Raji (cell line): Measurements from ENCODE around the gene PTAR1.

ENCODE experiments used
- POLR2A ChIP-seq: IDR thresholded peaks from 2 replicates; pipeline ENCODE4 v1.6.1; 2011; ENCODE audit warnings: low read depth, low read length, control low read depth; ENCODE audit not compliant: insufficient read depth

Gene PTAR1

GRCh38 chr9:69715096-69715495, 44.7 kb downstream of the PTAR1 start:
- no peak for TF ChIP-seq POLR2A

- no peak for TF ChIP-seq POLR2A
Measured at GRCh38 chr9:69697475-69697874, 62.3 kb downstream of the PTAR1 start.

GRCh38 chr9:69696802-69697201, 63.0 kb downstream of the PTAR1 start:
- no peak for TF ChIP-seq POLR2A

GRCh38 chr9:69689991-69690538, 69.7 kb downstream of the PTAR1 start:
- TF ChIP-seq POLR2A = no peak

DNA sequence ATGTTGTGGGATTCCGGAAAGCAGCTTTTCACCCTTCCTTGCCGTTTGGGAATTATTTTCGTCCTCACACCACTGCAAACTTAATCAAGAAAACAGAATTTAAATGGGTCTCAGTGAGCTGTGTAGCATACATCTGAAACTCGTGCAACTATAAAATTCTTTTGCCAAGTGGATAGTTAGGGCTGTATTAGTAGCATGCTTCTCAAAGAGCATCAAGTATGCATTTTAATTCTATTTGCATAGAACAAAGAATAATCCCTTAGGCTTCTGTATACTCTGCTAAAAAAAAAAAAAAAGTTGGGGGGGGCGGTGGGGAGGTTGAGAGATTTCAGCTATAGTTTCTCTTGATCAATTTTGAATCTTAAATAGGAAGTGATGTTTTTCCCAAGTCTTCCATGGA, 75.9 kb downstream of the PTAR1 start:
- TF ChIP-seq POLR2A = no peak

- no peak for TF ChIP-seq POLR2A
Measured at GRCh38 chr9:69678843-69679538, 80.8 kb downstream of the PTAR1 start.

- TF ChIP-seq POLR2A = no peak
Measured at GRCh38 chr9:69677931-69678330, 81.9 kb downstream of the PTAR1 start.

DNA sequence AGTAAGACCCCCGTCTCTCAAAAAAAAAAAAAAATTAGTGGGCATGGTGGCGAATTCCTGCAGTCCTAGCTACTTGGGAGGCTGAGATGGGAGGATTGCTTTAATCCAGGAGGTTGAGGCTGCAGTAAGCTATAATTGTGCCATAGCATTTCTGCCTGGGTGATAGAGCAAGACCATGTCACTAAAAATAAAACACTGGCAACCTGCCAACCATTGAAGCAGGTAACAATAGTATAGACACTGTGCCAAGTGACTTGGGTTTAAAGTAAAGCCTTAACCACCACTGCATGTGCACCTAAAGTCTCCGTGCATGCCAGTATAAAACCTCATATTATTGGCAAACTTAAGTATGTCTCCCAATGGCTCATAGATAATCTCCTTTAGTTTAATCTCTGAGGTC, 84.2 kb downstream of the PTAR1 start:
- TF ChIP-seq POLR2A = no peak

DNA sequence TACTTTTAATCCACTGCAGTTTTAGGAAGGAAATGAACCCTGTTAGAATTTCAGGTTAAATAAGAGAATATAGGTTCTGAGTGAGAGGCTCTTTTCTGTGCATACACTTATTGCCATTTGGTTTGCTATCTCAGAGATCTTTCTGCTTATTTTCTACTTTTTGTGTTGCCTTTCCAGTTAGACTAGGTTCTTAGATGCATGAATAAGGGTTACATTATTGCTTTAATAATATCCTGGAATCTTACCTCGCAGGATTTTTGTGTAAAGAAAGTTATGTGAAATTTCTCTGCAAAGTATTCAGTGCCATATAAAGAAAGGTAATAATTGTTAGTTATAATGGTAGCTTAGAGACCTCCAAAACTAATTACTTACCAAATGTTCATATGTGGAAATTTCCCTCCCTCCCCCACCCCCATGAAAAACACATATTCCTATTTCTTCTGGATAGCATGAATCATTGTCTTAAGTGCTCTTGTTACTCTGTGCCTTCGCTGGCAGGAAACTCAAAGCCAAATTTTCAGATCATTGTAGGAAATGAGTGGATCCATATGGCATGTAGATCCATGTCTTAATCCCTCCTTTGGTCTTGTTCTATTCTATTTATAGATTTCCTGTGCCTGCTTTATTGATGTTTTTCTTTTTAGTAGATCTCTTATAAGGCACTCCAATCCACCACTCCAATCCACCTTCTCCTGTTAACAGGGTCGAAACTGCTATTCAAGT, 84.9 kb downstream of the PTAR1 start:
- no peak for TF ChIP-seq POLR2A

DNA sequence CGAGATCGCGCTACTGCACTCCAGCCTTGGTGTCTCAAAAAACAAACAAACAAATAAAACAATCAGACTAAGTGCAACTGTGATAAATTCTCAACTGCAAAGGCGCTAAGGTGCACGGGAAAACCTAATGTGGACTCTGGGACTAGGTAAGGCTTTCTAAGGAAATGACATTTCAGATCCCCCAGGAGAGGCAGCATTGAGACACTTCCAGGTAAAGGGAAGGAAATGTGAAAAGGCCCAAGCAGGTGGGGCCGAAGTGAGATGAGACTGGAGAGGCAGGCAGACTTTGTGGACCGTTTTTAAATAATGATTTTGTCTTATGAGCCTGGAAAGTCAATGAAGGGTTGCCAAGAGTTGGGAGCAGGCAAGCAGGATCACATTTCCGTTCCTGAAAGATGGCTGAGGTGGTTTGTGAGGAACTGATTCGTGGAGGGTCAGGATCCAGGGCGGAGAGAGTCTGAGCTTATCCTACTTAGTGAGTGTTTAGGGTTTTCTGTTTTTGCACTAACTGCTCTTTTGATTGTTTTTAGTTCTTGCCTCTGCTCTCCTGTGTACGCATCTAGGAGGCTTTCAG, 85.6 kb downstream of the PTAR1 start:
- TF ChIP-seq POLR2A = no peak

DNA sequence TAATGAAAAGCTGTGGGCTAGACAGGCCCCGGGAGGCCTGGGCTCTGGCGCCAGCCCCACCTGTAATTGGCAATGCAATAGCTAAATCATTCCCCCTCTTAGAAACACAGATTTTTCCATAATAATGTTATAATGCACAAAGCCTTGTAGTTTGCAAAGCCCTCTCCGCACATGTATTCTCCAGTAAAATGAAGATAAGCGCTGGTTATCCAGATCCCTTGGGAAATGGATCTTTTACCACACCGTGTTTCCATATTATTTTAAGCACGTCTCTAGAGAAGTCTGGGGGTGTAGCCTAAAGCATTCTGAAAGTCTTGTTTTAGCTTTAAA, 86.5 kb downstream of the PTAR1 start:
- no peak for TF ChIP-seq POLR2A

GRCh38 chr9:69672596-69673310, 87.1 kb downstream of the PTAR1 start:
- no peak for TF ChIP-seq POLR2A

DNA sequence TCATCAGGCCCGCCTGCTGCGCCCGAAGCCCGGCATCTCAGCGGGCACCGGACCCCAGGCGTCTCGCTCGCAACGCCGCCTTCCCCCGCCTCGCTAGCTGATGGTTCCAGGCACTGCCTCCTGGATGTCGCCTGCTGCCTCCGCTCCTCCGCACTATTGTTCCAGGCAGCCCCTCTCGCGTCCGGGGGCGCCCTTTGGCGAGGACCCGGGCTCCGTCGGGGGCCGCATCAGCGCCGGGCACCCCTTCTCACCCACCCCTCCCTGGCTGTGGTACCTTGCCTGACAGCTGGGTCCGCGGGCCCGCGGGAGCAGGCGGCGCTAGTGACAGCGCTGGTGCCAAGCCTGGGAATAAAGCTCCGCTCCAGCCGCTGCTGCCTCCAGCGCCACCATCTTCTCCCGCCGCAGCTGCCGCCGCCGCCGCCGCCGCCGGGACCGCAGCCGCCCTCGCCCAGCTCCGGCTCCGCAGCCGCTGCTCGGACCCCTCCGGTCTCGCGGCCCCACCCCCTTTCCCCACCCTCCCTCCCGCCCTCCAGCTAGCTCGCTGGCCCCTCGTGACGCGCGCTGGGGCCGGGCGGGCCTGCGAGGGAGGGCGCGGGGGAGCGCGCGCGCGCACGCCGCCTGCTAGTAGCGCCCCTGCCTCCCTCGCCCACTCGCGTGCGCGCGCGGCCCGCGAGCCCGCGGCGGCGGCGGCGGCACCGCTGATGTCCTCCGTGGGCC, 87.8 kb downstream of the PTAR1 start, which contains the start of gene APBA1:
TSS of gene APBA1 (minus strand) at position 493 of the 717 bp plus-strand sequence.
- TF ChIP-seq POLR2A = no peak

DNA sequence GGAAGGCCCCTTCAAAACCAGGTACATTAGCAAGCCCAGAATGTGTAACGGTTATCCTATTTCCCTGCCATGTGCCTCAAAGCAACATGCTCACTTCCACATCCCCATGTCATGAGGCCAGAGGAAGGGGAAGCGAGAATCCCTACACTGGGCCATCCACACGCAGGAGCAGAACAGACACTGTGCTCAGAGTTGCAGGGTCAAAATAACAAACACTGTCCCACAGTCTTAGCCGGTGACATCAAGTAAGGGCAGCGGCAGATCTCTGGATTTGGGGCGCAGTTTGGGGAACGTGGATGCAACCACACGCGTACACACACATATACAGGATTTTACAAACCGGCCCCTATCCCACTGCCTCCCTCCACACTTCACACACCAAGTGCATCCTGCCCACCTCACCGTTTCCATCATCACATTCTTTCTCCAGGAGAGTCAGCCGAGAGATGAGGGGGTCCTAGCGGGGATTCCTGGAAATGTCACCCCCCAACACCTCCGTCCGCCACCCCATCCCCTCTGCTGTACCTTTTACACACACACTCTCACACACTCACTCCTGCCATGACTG, 88.4 kb downstream of the PTAR1 start:
- TF ChIP-seq POLR2A = no peak
